HG03139 (cell line): ENCODE data around the gene MED15.

Experiments
- ATAC-seq: cut with Tn5 transposase; IDR thresholded peaks from one replicate; pipeline ENCODE4 v1.9.1; 2021; ENCODE audit not compliant: unreplicated experiment

MED15 gene

DNA sequence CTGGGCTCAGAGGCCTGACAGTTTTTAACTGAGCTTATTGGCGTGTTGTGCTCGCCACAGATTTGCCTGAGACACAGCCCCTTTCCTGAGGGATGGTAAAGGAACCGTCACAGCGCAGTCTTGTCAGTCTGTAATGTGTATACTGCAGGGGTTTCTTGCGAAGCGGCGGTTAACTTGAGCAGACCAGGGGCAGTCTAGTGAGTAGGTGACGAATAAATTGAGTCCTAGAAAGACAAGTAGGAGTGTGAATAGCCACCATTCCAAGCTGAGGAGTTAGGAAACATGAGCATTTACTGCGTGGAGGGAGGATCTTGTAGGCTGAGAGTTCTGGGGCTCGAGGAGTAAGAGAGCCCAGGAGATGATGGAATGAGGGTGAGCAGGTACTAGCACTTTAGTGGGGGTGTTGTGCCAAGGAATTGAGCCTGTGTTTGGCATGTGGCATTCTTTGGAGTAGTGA lies 1.4 kb downstream of the MED15 start:
- no peak for ATAC-seq

DNA sequence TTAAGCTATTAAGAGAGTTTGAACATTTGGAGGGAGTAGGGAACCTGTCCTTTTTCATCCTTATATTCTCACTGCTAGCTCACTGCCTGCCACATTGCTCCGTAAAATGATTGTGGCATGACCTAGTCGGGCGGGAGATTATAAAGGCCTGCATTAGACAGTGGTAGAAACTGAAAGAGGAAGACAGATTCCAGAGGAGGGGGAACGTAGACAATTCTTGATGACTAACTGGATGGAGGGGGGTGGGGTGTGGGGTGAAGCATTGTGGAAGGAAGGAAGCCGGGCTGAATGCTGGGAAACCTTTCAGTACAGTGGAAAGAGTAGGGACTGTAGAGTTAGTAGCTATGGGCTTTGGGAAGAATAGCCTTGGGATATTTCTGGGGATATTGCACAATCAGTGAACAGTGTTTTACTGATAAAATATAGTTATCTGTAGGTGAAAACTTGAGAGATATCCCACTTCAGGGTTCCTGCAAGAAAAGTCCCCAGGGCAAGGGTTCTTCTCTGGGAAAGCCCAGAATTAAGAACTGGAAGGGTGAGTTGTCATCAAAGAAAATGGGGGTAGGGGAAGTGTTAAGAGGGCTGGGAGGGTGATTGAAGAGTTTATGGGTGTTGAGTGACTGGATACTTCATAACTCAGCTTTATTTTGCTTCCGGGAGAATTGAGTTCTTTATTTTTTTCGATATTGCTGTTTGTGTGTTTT lies 2.1 kb downstream of the MED15 start:
- ATAC-seq, result no peak

GRCh38 chr22:20510811-20511577 lies 3.6 kb downstream of the MED15 start:
- no peak for ATAC-seq

DNA sequence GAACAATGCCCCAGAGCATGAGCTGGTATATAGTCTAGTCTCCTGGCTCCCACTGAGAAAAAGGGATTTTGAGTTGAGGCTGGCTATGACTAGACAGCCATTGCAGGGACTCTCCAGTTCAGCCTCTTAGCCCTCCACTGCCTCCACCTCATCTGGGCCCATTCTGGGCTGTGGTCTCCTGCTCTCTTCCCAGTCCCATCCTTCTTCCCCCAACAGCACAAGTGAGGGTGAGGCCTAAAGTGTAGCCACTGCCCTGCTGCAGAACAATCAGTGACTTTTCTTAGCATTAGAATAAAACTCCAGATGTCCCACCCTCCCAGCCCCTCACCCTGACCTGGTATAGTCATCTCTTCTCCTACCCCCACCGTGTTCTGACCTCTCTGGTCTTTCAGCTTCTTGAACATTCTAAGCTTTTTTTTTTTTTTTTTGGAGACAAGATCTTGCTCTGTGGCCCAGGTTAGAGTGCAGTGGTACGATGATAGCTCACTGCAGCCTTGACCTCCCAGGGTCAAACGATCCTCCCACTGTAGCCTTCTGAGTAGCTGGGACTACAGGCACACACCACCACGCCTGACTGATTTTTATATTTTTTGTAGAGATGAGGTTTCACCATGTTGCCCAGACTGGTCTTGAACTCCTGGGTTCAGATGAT lies 4.3 kb downstream of the MED15 start:
- no peak for ATAC-seq

- ATAC-seq, result no peak
Observed at GRCh38 chr22:20514658-20515406, 7.4 kb downstream of the MED15 start.

DNA sequence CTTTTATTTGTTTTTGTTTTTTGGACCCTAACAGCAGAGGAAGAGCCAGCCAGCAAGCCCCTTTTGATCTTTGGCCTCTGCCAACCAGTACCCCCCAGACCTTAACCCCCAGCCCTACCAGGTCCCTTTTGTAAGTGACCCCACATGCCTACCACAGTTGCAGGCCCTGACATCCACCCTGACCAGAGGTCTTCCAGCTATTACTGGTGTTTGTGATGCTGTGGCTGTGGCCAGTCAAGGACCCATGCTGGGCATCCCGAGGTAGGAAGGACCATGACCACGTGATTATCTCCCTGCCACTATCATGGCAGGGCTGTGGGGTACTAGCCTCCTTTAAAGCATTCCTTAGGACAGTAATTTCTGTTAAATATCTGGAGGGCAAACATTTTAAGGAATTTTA lies 9.0 kb downstream of the MED15 start:
- ATAC-seq, result no peak

DNA sequence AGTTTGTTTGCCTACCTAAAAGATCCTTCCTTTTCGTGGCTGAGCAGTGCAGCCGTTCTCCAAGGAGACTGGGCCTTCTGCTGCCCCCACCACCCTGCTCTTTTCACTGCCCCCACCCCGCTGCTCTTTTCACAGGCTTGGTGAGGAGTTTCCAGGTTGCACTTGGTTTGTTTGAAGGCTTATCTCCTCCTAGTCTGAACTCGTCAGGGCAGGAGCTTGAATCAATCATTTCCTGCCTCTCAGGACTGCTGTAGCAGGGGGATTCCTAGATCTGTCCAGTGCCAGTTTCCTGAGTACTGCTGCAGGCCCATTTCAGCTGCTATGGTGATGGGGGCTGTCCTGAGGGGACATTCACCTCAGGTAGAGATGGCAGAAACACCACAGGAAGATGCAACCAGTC lies 10.0 kb downstream of the MED15 start:
- no peak for ATAC-seq

DNA sequence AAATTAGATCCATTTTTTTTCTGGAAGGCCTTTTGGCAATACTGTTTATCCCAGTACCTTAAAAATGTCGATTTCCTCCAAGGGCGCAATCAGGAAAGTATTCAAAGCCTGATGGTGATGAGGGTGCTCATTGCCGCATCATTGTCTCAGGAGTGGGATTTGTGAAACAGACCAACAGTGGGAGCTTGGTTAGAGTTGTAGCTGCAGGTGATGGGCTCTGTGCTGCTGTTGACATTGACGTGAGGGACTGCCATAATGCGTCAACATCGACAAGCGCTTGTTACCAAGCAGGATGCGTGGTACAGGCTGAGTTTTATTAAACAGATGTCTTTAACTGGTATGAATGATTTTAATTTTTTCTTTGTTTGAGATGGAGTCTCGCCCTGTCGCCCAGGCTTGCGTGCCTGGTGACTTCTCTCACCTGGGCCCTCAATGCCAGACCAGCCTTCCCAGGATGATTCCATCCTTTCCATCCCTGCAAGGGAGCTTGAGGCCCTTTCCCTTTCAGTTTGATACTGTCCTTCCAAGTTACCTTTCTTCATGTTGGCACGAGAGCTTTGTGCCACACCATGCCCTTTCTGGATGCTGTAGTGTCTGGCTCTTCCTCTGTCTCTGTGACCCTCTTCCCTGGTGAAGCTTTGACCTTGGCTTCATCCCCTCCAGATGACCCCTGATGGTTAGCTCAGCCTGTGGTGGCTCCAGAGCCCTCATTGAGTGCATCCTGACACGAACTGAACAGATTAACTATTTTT lies 10.6 kb downstream of the MED15 start:
- no peak for ATAC-seq

GRCh38 chr22:20519558-20519957 lies 12.1 kb downstream of the MED15 start:
- no peak for ATAC-seq

DNA sequence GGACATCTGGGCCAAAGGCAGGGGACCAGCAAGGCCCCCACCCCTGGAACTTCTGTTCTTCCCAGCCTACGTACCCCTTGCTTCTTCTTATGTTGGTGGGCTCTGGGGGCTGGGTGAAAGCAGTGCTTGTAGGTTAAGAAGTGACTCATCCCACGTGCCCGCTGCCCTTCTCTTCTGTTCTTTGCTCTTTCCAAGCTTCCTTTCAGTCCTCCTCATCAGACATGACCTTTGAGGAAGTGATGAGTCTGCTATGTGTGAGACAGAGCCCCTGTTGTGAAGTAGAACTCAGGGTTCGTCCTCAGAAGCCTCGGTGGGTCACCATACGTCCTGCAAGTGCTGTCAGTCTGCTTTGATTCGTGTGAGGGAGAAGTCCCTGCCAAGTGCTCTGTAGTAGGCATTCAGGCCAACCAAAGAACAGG lies 12.7 kb downstream of the MED15 start:
- no peak for ATAC-seq

DNA sequence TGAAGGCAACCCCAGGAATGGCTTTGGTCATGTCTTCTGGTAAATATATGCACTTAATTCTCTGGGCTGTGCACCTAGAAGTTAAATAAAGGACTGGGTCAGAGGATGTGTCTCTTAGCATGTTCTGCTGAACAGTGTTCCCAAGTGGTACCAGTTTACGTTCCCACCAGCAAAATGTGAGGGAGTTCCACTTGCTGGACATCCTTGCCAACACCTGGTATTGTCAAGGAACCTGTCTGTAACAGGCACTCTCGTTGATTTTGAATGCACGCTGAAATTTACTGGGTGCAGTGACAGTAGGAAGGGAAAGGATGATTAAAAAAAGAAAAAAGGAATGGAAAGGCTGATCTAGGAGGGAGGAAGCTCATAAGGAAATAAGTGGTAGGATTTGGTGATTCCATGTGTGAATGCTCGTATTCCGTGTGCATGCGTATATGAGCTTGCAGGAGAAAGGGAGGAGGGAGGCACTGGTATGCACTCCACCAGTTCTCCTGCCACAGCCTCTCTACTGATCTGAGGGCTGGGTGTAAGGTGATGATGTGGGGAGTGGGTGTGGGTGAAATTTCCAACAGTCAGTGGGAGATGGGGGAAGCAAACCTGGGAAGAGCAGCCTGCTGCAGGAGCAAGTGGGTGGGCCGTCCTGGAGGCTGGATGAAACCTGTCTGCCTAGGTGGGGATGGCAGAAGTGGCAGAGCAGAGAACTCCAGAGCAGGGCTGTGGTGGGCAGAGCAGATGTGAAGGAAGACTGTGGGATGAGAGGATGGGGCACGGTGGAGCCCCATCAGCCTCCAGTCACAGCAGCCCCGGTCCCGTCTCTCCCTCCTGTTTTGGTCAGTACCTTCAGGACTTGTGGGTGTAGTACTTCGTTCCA lies 15.0 kb downstream of the MED15 start:
- no peak for ATAC-seq

DNA sequence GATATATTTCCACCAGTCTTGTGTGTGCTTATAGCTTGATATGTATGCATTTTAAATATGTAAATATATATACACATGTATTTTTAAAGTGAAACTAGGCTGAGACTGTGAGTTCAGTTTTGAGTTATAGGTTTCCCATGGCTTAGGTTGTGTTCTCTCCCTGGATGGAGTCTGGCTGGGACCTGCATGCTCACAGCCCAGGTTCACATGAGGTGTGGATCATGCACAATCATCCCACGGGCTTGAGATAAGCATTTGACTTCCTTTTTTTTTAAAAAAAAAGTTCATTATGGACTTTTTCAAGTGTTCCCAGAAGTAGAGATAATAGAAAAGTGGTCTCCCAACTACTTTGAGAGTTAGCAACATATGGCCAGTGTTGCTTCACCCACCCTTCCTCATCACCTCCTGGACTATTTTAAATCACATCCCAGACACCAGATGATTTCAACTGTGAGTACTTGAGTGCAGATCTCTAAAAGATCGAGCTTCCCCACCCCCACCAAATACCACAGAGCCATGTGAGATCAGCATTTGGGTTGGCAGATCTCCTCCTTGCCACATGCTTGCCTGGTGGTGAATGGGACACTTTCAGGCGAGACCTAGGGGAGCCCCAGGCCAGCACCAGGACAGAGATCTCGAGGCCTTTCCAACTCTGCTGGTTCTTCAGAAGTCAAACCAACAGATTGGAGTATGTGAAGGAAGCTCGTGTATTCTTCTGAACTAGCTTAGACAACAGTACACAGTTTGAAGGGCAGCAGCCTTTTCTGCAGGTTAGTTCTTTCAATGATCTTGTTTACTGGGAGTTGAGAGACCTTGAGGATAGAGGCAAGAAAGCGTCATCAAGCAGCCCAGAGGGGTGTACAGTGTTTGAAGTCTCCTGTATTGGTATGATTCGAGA lies 15.9 kb downstream of the MED15 start:
- ATAC-seq, result no peak

DNA sequence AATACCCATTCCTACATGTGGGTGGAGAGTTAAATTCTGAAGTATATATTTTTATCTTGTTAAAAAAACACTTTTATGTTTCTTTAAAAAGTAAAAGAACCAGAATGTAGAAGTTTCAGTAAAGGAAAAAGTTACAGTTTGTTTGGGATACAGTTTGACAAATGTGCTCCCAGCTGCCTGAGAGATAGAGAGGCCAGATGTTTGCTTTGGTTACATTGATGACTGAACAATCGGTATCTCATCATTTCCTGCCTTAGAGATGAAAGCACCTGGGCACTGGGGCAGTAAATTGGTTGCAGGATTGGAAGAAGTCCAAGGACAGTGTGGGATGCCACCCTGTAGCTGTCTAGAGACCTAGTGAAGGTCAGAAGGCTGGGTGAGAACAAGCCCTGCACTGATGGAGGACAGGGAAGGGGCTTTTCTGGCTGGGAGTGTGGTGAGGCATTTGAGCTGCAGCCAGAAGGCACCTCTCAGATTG lies 16.6 kb downstream of the MED15 start:
- ATAC-seq, result no peak

DNA sequence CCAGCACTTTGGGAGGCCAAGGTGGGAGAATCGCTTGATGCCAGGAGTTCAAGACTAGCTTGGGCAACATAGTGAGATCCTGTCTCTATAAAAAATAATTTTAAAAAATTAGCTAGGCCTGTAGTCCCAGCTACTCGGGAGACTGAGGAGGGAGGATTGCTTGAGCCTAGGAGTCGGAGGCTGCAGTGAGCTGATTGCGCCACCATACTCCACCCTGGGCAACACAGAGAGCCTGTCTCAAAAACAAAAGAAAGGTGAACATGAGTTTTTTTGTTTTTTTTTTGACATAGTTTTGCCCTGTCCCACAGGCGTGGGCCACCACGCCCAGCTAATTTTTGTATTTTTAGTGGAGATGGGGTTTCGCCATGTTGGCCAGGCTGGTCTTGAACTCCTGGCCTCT lies 17.6 kb downstream of the MED15 start:
- no peak for ATAC-seq

DNA sequence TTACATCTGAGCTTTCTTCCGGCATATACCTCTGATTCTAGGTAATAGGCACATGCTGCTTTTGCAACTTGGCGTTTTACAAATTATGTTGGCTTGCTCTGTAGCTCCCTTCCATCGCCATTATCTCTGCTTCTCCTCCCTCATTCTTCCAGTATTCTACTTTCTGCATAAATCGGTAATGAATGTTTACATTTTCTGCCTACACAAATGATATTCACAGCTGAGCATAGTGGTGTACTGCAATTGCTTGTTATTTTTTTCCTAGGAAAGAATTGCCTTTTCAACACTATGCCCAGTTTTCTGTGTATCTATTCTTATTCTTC lies 18.9 kb downstream of the MED15 start:
- no peak for ATAC-seq

- no peak for ATAC-seq
Observed at GRCh38 chr22:20526628-20527355, 19.4 kb downstream of the MED15 start.

DNA sequence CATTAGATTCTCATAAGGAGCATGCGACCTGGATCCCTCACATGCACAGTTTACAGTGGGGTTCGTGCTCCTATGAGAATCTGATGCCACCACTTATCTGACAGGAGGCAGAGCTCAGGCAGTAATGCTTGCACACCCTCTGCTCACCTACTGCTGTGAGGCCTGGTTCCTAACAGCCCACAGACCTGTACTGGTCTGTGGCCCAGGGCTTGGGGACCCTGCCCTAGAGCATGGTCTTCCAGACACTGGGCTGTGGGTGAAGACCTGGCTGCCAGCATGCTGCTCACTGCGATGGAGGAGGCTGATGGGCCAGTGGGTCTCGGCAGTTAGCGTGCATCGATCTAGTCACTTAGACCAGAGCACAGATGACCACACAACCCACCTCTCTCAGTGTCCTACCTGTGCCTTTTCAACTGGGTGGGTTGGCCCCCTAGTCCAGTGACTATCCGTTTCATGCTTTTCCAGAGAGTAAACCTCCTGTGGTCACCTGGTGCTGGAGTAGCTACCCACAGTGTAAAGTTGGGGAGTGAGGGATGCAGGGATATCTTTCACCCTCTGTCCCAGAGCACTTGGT lies 21.1 kb downstream of the MED15 start:
- no peak for ATAC-seq
